Tibial nerve (tissue), 4 donors: Measurements from ENCODE around the gene MARCHF5. TPM values are rescaled to one million over a fixed set of nuclear protein-coding genes. Genes with fewer than 3 reads are reported as not detected.

Experiments used
- DNase-seq, 2 donors: peaks; one replicate each; pipeline ENCODE4 v3.0.0-alpha.2; 2019; ENCODE audit warnings: low spot score in 2 of 2
- H3K27ac ChIP-seq, 4 donors: fragments of 200-600 bp; sonication (generic) in 3 of 4; one replicate each; pipeline ENCODE4 v1.5.1; 2017 to 2019; ENCODE audit warnings: mild to moderate bottlenecking in 1 of 4
- H3K27me3 ChIP-seq, 2 donors: fragments of 200-600 bp; sonication (generic) in 1 of 2; one replicate each; pipeline versions ENCODE4 v1.5.1 to v1.6.0; 2017 to 2019
- H3K36me3 ChIP-seq, 3 donors: fragments of 200-600 bp; sonication (generic); one replicate each; pipeline ENCODE4 v1.5.1; 2018 to 2019
- H3K4me1 ChIP-seq, 4 donors: fragments of 200-600 bp; sonication (generic) in 3 of 4; one replicate each; pipeline ENCODE4 v1.5.1; 2017 to 2019
- H3K4me3 ChIP-seq, 4 donors: fragments of 200-600 bp; sonication (generic) in 3 of 4; one replicate each; pipeline ENCODE4 v1.5.1; 2017 to 2019; ENCODE audit warnings: mild to moderate bottlenecking in 1 of 4, moderate library complexity in 1 of 4
- H3K9me3 ChIP-seq, 4 donors: fragments of 200-600 bp; sonication (generic) in 3 of 4; one replicate each; pipeline ENCODE4 v1.5.1; 2017 to 2019
- EP300 ChIP-seq, 2 donors: sonication (generic); formaldehyde crosslinking; IDR thresholded peaks; one replicate each; pipeline ENCODE4 v1.6.1; 2017; ENCODE audit warnings: antibody characterized with exemption in 2 of 2, mild to moderate bottlenecking in 1 of 2
- POLR2A ChIP-seq, 2 donors: fragments of 450-650 bp; IDR thresholded peaks; one replicate each; pipeline ENCODE4 v1.6.1; 2017; ENCODE audit warnings: antibody characterized with exemption in 2 of 2, mild to moderate bottlenecking in 2 of 2, moderate library complexity in 2 of 2
- WGBS, 2 donors: methylation state at CpG; one replicate each; pipeline ENCODE4 v1.1.5; 2018; 5-methylcytosine and 5-hydroxymethylcytosine counted together
- total RNA-seq, 4 donors: library from RNA; depleted of rRNA; stranded (reverse); fragments of >200 nt; gene quantifications; one replicate each; pipeline ENCODE4 v1.1.0, GENCODE V29; 2016
- TF ChIP-seq, protein P1 (sequence below), 5 experiments: fragments of 200-600 bp in 3 of 5; fragments of 450-650 bp in 2 of 5; sonication (generic) in 3 of 5; IDR thresholded peaks; one replicate each; pipeline ENCODE4 v1.5.1; 2016 to 2019; ENCODE audit warnings: antibody characterized with exemption in 5 of 5, mild to moderate bottlenecking in 3 of 5, moderate library complexity in 2 of 5

MARCHF5 gene
- total RNA-seq, 4 donors from 2014 or later: 11.3 to 15.1 (median 12.1) TPM

DNA sequence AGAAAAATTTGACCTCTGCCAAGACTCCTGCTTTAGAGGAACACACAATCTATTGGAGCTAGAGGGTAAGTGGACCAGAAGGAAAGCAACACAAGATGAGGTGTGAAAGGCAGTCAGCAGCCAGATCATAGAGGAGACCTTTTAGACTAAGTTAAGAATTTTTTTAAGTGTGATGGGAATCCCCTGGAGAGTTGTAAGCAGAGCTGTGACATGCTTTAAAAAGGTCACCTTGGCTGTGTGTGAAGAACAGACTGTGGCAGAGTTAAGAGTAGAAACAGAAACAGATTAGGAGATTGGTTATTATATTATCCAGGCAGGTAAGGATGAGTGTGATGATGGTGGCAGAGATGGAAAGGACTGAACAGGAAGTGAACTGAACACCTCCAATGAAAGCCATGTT lies 23.6 kb upstream of the MARCHF5 start:
- peaks cover 0 to 4% (median 0%) of the 10 kb centered on the region in 4 donors for H3K4me1 ChIP-seq
- no peak for DNase-seq
- H3K27me3 ChIP-seq: no peaks in the 10 kb centered on the region
- no peaks in the 10 kb centered on the region for H3K9me3 ChIP-seq
- H3K27ac ChIP-seq: no peak overlapping the region
- H3K36me3 ChIP-seq: no peaks in the 10 kb centered on the region
- TF ChIP-seq POLR2A (IDR thresholded peaks at IDR 0.05): no peak
- TF ChIP-seq, protein P1, sequence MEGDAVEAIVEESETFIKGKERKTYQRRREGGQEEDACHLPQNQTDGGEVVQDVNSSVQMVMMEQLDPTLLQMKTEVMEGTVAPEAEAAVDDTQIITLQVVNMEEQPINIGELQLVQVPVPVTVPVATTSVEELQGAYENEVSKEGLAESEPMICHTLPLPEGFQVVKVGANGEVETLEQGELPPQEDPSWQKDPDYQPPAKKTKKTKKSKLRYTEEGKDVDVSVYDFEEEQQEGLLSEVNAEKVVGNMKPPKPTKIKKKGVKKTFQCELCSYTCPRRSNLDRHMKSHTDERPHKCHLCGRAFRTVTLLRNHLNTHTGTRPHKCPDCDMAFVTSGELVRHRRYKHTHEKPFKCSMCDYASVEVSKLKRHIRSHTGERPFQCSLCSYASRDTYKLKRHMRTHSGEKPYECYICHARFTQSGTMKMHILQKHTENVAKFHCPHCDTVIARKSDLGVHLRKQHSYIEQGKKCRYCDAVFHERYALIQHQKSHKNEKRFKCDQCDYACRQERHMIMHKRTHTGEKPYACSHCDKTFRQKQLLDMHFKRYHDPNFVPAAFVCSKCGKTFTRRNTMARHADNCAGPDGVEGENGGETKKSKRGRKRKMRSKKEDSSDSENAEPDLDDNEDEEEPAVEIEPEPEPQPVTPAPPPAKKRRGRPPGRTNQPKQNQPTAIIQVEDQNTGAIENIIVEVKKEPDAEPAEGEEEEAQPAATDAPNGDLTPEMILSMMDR (IDR thresholded peaks at IDR 0.05): no peak
- TF ChIP-seq EP300 (IDR thresholded peaks at IDR 0.05): no peak
- no peak overlapping the region for H3K4me3 ChIP-seq

DNA sequence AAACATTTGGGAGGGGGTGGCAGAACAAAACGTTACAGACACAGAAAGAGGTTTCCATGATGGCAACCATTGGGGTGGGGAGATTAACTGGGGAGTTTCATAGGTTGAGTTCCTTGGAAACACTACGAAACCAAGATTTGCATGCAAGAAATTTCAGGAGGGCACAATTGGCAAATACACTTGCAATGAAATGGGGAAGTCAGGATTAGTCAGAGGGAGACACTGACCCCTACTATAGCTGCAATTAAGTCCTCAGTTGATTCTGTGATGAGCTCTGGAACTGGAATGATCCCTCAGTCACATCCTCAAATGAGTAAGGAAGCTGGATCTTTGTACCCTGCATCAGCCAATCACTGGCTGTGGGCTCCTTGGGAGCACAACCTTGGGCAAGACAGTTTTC lies 22.2 kb upstream of the MARCHF5 start:
- TF ChIP-seq, protein P1 (IDR thresholded peaks at IDR 0.05): no peak
- TF ChIP-seq POLR2A (IDR thresholded peaks at IDR 0.05): no peak
- TF ChIP-seq EP300 (IDR thresholded peaks at IDR 0.05): no peak
- H3K36me3 ChIP-seq: no peaks in the 10 kb centered on the region
- H3K27me3 ChIP-seq: no peaks in the 10 kb centered on the region
- no peak overlapping the region for H3K27ac ChIP-seq
- 82 to 84% methylated on average over 2 of the region's 2 CpGs for WGBS, 2 donors
- peaks cover 0 to 4% (median 0%) of the 10 kb centered on the region in 4 donors for H3K4me1 ChIP-seq
- no peak overlapping the region for H3K4me3 ChIP-seq
- DNase-seq: no peak
- no peaks in the 10 kb centered on the region for H3K9me3 ChIP-seq

DNA sequence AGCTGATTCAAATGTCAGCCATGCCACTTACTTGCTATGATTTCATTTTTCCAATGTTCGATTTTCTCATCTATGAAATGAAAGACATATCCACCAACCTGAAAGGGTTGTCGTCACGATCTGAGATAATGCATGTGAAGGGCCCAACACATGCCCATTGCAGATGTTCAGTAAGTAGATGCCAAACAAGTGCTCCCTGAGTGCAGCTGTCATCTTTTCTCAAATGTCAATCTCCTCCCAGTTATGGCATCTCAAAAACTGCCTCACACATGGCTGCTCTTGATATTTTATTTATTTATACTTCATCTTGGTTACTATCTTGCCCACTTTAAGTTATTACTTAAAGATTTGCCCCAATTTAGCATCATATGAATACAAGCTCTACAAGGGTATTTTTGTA lies 16.9 kb upstream of the MARCHF5 start:
- WGBS, 2 donors: 97 to 98% methylated on average over 3 of the region's 3 CpGs
- Histone ChIP-seq H3K9me3 (no peaks in the 10 kb centered on the region), H3K36me3 (no peaks in the 10 kb centered on the region), H3K27ac (no peak overlapping the region), H3K4me1 (no peaks in the 10 kb centered on the region), H3K4me3 (no peak overlapping the region), H3K27me3 (no peaks in the 10 kb centered on the region)
- TF ChIP-seq POLR2A (IDR thresholded peaks at IDR 0.05) (no peak), EP300 (IDR thresholded peaks at IDR 0.05) (no peak)
- TF ChIP-seq, protein P1 (IDR thresholded peaks at IDR 0.05): no peak
- no peak for DNase-seq

DNA sequence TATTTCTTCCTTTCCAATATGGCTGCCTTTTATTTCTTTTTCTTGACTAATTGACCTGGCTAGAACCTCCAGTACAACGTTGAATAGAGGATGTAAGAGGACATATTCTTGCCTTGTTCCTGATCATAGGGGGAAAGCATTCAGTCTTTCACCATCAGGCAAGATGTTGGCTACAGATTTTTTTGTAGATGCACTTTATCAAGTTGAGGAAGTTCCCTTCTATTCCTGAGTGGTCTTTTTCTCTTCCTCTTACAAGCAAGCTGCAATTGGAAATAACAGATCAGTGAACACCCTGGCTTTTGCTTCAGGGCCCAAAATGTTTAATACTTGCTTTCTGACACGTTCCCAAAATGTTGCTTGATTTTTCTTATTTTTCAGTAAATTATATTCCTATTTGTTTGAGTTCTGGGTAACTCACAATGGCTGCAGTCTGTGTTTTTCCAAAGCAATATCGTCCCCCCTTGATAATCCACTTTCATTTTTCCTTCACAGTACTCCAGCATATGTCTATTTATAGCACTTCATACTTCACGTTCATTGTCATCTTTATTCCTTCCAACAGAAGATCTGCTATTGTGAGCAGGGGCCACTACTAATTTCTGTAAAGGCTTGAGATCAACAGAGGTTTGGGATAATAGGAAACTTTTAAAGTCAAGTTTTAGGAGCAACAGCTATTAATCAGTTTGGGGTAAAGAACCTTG lies 11.8 kb upstream of the MARCHF5 start:
- peaks cover 0 to 3% (median 0%) of the 10 kb centered on the region in 4 donors for H3K4me1 ChIP-seq
- H3K4me3 ChIP-seq: no peak overlapping the region
- TF ChIP-seq EP300 (IDR thresholded peaks at IDR 0.05): no peak
- TF ChIP-seq POLR2A (IDR thresholded peaks at IDR 0.05): no peak
- TF ChIP-seq, protein P1 (IDR thresholded peaks at IDR 0.05): no peak
- WGBS, 2 donors: 45 to 50% methylated on average over 4 of the region's 4 CpGs
- no peaks in the 10 kb centered on the region for H3K27me3 ChIP-seq
- DNase-seq: no peak
- no peaks in the 10 kb centered on the region for H3K36me3 ChIP-seq
- no peak overlapping the region for H3K27ac ChIP-seq
- no peaks in the 10 kb centered on the region for H3K9me3 ChIP-seq

DNA sequence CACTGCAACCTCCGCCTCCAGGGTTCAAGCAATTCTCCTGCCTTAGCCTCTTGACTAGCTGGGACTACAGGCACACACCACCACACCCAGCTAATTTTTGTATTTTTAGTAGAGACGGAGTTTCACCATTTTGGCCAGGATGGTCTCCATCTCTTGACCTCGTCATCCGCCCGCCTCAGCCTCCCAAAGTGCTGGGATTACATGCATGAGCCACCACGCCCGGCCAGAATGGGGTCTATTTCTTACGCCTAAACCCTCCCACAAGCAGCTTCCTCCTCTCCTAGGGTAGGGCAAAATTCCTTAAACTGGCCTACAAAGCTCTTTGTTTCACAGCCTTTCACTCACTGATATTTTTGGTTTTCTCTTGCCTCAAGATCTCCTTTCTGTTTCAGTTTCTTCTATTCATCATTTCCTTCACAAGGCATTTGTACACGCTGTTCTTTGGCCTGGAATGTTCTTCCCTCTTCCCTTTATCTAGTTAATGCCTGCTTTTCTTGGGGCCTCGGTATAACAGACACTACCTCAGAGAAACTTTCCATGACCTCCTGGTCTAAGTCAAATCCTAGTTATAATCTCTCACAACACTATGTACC lies 6.8 kb upstream of the MARCHF5 start:
- no peaks in the 10 kb centered on the region for H3K36me3 ChIP-seq
- peak overlapping the region in 3 of 4 donors; percentile 70 to 86 (median 80) for H3K27ac ChIP-seq
- 65 to 66% methylated on average over 10 of the region's 10 CpGs for WGBS, 2 donors
- TF ChIP-seq POLR2A (IDR thresholded peaks at IDR 0.05): peak in 1 of 2 donors; percentile 10
- TF ChIP-seq EP300 (IDR thresholded peaks at IDR 0.05): peak in 1 of 2 donors; percentile 55
- TF ChIP-seq, protein P1 (IDR thresholded peaks at IDR 0.05): no peak
- peak overlapping the region in 1 of 4 donors; percentile 27 for H3K4me3 ChIP-seq
- DNase-seq: no peak
- no peaks in the 10 kb centered on the region for H3K9me3 ChIP-seq
- H3K27me3 ChIP-seq: no peaks in the 10 kb centered on the region
- peaks cover 0 to 13% (median 2%) of the 10 kb centered on the region in 4 donors for H3K4me1 ChIP-seq
